GM12801 (cell line): ENCODE data around the gene RAPGEFL1.

Source experiments
- TF ChIP-seq, protein P1 (sequence below): IDR thresholded peaks from one replicate; pipeline ENCODE4 v1.5.1; 2011; ENCODE audit warnings: control low read depth; ENCODE audit not compliant: insufficient read length; ENCODE audit errors: extremely low read depth

The RAPGEFL1 gene

DNA sequence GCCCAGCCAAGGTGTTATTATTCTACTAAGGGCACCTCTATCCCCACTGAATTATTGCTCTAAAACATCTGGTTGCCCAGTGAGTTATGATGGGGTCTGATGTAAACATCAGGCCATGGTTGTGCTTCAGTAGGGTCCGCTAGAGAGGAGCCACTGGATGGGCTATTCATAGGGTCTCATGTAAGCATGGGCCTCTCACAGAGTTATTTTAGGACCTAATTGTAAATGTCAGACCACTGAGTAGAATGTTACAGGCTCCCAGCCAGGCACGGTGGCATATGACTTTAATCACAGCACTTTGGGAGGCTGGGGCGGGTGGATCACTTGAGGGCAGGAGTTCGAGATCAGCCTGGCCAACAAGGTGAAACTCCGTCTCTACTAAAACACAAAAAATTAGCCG is 5.3 kb downstream of the RAPGEFL1 start:
- TF ChIP-seq, protein P1, sequence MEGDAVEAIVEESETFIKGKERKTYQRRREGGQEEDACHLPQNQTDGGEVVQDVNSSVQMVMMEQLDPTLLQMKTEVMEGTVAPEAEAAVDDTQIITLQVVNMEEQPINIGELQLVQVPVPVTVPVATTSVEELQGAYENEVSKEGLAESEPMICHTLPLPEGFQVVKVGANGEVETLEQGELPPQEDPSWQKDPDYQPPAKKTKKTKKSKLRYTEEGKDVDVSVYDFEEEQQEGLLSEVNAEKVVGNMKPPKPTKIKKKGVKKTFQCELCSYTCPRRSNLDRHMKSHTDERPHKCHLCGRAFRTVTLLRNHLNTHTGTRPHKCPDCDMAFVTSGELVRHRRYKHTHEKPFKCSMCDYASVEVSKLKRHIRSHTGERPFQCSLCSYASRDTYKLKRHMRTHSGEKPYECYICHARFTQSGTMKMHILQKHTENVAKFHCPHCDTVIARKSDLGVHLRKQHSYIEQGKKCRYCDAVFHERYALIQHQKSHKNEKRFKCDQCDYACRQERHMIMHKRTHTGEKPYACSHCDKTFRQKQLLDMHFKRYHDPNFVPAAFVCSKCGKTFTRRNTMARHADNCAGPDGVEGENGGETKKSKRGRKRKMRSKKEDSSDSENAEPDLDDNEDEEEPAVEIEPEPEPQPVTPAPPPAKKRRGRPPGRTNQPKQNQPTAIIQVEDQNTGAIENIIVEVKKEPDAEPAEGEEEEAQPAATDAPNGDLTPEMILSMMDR, result no peak

GRCh38 chr17:40187238-40187637 is 10.0 kb downstream of the RAPGEFL1 start:
- TF ChIP-seq, protein P1, result no peak

DNA sequence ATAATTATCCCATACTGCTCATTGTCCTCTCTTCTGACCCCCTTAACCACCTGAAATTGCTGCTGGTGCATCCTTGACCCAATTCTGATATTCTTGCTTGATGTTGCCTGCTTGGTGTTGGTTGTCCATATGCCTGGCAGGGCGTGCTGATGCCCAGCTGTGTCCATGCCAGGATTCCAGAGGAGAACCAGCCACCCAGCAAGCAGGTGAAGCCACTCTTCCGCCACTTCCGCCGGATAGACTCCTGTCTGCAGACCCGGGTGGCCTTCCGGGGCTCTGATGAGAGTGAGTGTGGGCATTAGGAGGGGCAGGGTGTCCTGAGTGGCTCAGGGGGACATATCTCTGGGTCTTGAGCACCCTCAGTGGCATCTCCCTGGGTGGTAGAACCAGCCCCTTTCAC is 11.4 kb downstream of the RAPGEFL1 start:
- TF ChIP-seq, protein P1, result no peak

DNA sequence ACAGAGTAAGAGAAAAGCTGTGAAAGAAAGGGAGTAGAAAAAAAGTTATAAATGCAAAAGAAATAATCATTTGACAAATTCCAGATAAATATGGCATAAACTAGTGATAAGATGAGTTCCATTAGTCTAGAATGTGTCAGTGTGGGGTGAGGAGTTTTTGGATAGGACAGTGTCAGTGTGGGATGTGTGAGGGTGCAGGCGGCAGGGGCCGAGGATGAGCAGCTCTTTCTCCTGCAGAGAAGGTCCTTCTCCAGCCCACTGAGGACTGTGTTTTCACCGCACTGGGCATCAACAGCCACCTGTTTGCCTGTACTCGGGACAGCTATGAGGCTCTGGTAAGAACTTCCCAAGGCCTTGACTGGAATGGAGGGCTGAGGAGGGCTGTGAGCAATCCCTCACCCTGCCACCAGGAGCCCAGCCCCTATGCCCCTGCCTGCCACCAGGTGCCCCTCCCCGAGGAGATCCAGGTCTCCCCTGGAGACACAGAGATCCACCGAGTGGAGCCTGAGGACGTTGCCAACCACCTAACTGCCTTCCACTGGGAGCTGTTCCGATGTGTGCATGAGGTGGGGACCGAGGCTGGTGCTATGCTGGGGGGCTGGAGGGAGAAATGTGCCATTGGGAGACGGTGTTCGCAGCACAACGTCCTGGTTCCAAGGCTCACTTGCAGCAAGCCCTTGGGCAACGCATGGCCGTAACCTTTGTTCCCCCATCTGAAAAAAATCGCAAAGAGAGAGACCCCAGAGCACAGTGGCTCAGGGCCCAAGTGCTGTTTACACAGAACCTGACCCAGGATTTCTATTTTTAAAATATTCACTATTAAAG is 13.1 kb downstream of the RAPGEFL1 start:
- TF ChIP-seq, protein P1, result no peak

- TF ChIP-seq, protein P1, result peak; percentile 13
Observed at GRCh38 chr17:40191237-40192208, 14.3 kb downstream of the RAPGEFL1 start.

DNA sequence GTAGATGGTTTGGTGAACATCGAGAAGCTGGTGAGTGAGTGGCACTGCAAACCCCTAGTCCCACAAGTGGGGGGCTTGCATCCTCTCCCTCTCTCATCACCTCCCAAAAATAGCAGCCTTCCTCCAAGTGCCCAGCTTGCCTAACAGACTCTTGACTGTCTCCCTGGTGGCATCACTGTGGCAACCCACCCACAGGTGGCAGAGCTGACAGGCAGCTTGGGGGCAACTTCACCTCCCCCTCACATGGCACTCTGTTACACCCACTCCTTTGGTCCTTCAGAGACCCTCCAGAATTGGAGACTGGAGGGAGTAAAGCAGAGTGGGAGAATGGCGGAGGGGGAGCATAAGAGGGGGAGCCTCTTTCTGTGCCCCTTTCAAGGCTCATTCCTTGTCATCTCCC is 15.7 kb downstream of the RAPGEFL1 start:
- TF ChIP-seq, protein P1, result no peak

DNA sequence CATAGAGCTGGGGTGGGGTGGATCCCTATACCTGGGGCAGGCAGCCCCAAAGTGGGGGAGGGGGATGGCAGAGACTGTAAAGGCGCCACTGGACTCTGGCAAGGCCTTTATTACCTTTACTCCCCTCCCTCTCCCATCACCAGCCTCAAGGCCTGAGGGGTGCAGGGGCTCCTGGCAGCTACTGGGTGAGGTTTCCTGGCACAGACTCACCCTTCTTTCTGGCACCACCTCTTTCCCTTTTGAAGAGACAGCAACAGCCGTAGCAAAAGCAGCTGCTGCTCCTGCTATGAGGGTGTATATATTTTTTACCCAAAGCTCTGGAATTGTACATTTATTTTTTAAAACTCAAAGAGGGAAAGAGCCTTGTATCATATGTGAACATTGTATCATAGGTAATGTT is 17.6 kb downstream of the RAPGEFL1 start:
- TF ChIP-seq, protein P1, result no peak
